Measurements from ENCODE around the gene TIMM10B. TPM values are rescaled to one million over a fixed set of nuclear protein-coding genes. Genes with fewer than 3 reads are reported as not detected.

The TIMM10B gene
- total and polyA plus RNA-seq, 2 donors from 2014 or later: 34.6 to 44.7 TPM

GRCh38 chr11:6473451-6474412 lies 7.6 kb upstream of the TIMM10B start, which contains the start of gene TRIM3:
TSS of gene TRIM3 (minus strand) at chr11:6473941. CDS start at chr11:6465695, 8,246 bp downstream.
- intact Hi-C loops (cut with DNase I): no loop called here
- Histone ChIP-seq H3K27ac (ENCODE audit: low read depth in 2 of 2, low read length in 2 of 2) (peak within 1 kb of the TSS; percentile 85 to 98), H3K4me3 (ENCODE audit: low read length in 3 of 3) (peak within 1 kb of the TSS; percentile 76 to 84 (median 79)), H3K27me3 (ENCODE audit: control insufficient read depth, insufficient read depth, low read length) (no peaks in the 10 kb centered on the region), H3K9me3 (ENCODE audit: control insufficient read depth in 2 of 3, insufficient read depth in 1 of 3, low read length in 3 of 3) (no peaks in the 10 kb centered on the region), H3K9ac (ENCODE audit: low read length in 3 of 3) (peak within 1 kb of the TSS; percentile 58 to 91 (median 86)), H3K36me3 (ENCODE audit: control insufficient read depth in 2 of 3, insufficient read depth in 3 of 3, low read length in 3 of 3) (peaks cover 0 to 14% (median 14%) of the 10 kb centered on the region in 3 donors), H3K4me1 (ENCODE audit: control insufficient read depth in 2 of 3, insufficient read depth in 2 of 3, low read depth in 1 of 3, low read length in 3 of 3) (peaks cover 3 to 26% (median 13%) of the 10 kb centered on the region in 3 donors)
- no peak for FAIRE-seq
- TF ChIP-seq CTCF (IDR thresholded peaks at IDR 0.05; ENCODE audit: borderline replicate concordance, extremely low read depth, insufficient read depth): no peak
- DNase-seq: peak; percentile 93 to 99 (median 96)

- Histone ChIP-seq H3K4me3 (ENCODE audit: low read length in 3 of 3) (peak overlapping the region; percentile 62 to 79 (median 76)), H3K27me3 (ENCODE audit: control insufficient read depth, insufficient read depth, low read length) (no peaks in the 10 kb centered on the region), H3K27ac (ENCODE audit: low read depth in 2 of 2, low read length in 2 of 2) (peak overlapping the region; percentile 85 to 98), H3K36me3 (ENCODE audit: control insufficient read depth in 2 of 3, insufficient read depth in 3 of 3, low read length in 3 of 3) (peaks cover 0 to 16% (median 15%) of the 10 kb centered on the region in 3 donors), H3K9ac (ENCODE audit: low read length in 3 of 3) (peak overlapping the region; percentile 30 to 91 (median 84)), H3K9me3 (ENCODE audit: control insufficient read depth in 2 of 3, insufficient read depth in 1 of 3, low read length in 3 of 3) (no peaks in the 10 kb centered on the region), H3K4me1 (ENCODE audit: control insufficient read depth in 2 of 3, insufficient read depth in 2 of 3, low read depth in 1 of 3, low read length in 3 of 3) (peaks cover 2 to 20% (median 10%) of the 10 kb centered on the region in 3 donors)
- no peak for DNase-seq
- intact Hi-C loops (cut with DNase I): no loop called here
- FAIRE-seq: no peak
- TF ChIP-seq CTCF (IDR thresholded peaks at IDR 0.05; ENCODE audit: borderline replicate concordance, extremely low read depth, insufficient read depth): no peak
Measured at GRCh38 chr11:6474413-6474792, 6.9 kb upstream of the TIMM10B start.

GRCh38 chr11:6474806-6475500 lies 6.3 kb upstream of the TIMM10B start:
- intact Hi-C loops (cut with DNase I): no loop called here
- Histone ChIP-seq H3K9me3 (ENCODE audit: control insufficient read depth in 2 of 3, insufficient read depth in 1 of 3, low read length in 3 of 3) (no peaks in the 10 kb centered on the region), H3K36me3 (ENCODE audit: control insufficient read depth in 2 of 3, insufficient read depth in 3 of 3, low read length in 3 of 3) (peaks cover 0 to 16% (median 15%) of the 10 kb centered on the region in 3 donors), H3K27me3 (ENCODE audit: control insufficient read depth, insufficient read depth, low read length) (no peaks in the 10 kb centered on the region), H3K4me3 (ENCODE audit: low read length in 3 of 3) (peak overlapping the region in 1 of 3 donors; percentile 79), H3K27ac (ENCODE audit: low read depth in 2 of 2, low read length in 2 of 2) (peak overlapping the region; percentile 85 to 98), H3K4me1 (ENCODE audit: control insufficient read depth in 2 of 3, insufficient read depth in 2 of 3, low read depth in 1 of 3, low read length in 3 of 3) (peaks cover 0 to 20% (median 7%) of the 10 kb centered on the region in 3 donors), H3K9ac (ENCODE audit: low read length in 3 of 3) (no peak overlapping the region)
- DNase-seq (no peak), FAIRE-seq (no peak)
- no peak for TF ChIP-seq CTCF (IDR thresholded peaks at IDR 0.05; ENCODE audit: borderline replicate concordance, extremely low read depth, insufficient read depth)

Measured in kidney (tissue), 14 donors.